GM12878 (cell line): ENCODE measurements around the gene SLC25A17. TPM values are rescaled to one million over a fixed set of nuclear protein-coding genes. Genes with fewer than 3 reads are reported as not detected.

ENCODE experiments used
- ATAC-seq: fragments of 200-7000 bp; cut with Tn5 transposase; 3 replicates; pipeline ENCODE4 v1.9.1; 2020; ENCODE audit warnings: mild to moderate bottlenecking, moderate library complexity
- BruUV-seq: library from RNA; stranded (reverse); fragments of 400-500 nt; replicated peaks from 2 replicates; lab custom pipeline; 2021; lab: Mats Ljungman, UMichigan
- CTCF ChIA-PET: fragments of 300-600 bp; sonication (Branson Sonifier 250); formaldehyde crosslinking; extraction: SDS; loops from one replicate; lab custom pipeline; 2021; ENCODE audit warnings: inconsistent platforms; lab: Yijun Ruan, JAX
- POLR2A ChIA-PET: fragments of 350-600 bp; formaldehyde crosslinking; extraction: SDS; loops from one replicate; lab custom pipeline; 2021; ENCODE audit warnings: inconsistent platforms; lab: Charles Lee
- RAD21 ChIA-PET: fragments of 300-600 bp; sonication (Branson Sonifier 250); formaldehyde crosslinking; loops from one replicate; lab custom pipeline; 2023; ENCODE audit warnings: antibody characterized with exemption; ENCODE audit not compliant: unreplicated experiment; lab: Charles Lee
- SMC1A ChIA-PET: fragments of 300-600 bp; sonication (Branson Sonifier 250); formaldehyde crosslinking; loops from one replicate; lab custom pipeline; 2023; ENCODE audit not compliant: unreplicated experiment, uncharacterized antibody; lab: Charles Lee
- DNase-seq: peaks from one replicate; pipeline ENCODE4 v3.0.0-alpha.2; 2011; ENCODE audit warnings: low read depth, low spot score
- FAIRE-seq: peaks from 3 replicates; lab custom pipeline; 2011; peaks lifted over from hg19 to GRCh38; lab: Jason Lieb, UNC
- H2AFZ ChIP-seq: 2 replicates; pipeline ENCODE4 v1.6.0; 2011; ENCODE audit warnings: low read depth, low read length, control low read depth; ENCODE audit not compliant: control insufficient read depth
- H3K27ac ChIP-seq: 2 replicates; pipeline ENCODE4 v1.5.1; 2011; ENCODE audit warnings: control low read depth; ENCODE audit not compliant: control insufficient read depth, insufficient read depth
- H3K27me3 ChIP-seq, 2 experiments: replicated peaks in 1 of 2; 2 replicates each; pipeline versions ENCODE4 v1.6.0 to v1.6.1; 2011; ENCODE audit warnings: low read length in 1 of 2; ENCODE audit not compliant: control insufficient read depth in 2 of 2, insufficient read depth in 2 of 2
- H3K36me3 ChIP-seq, 2 experiments: 2 replicates each; pipeline ENCODE4 v1.5.1; 2011; ENCODE audit warnings: low read length in 1 of 2; ENCODE audit not compliant: control insufficient read depth in 2 of 2, insufficient read depth in 2 of 2
- H3K4me1 ChIP-seq: 2 replicates; pipeline ENCODE4 v1.6.1; 2011; ENCODE audit warnings: mild to moderate bottlenecking, low read length, moderate library complexity, mixed read lengths; ENCODE audit not compliant: control insufficient read depth, insufficient read depth
- H3K4me2 ChIP-seq: 2 replicates; pipeline ENCODE4 v1.6.0; 2011; ENCODE audit warnings: control low read depth; ENCODE audit not compliant: control insufficient read depth, insufficient read depth
- H3K4me3 ChIP-seq: fragments of 200-600 bp; sonication (generic); 2 replicates; pipeline ENCODE4 v1.5.1; 2016
- H3K79me2 ChIP-seq: 2 replicates; pipeline ENCODE4 v1.6.0; 2011; ENCODE audit warnings: low read length; ENCODE audit not compliant: control insufficient read depth, insufficient read depth
- H3K9ac ChIP-seq: 2 replicates; pipeline ENCODE4 v1.8.0; 2011; ENCODE audit warnings: low read length, control low read depth, mixed read lengths; ENCODE audit not compliant: control insufficient read depth, insufficient read depth
- H3K9me3 ChIP-seq: replicated peaks from 3 replicates; pipeline ENCODE4 v1.5.1; 2011; ENCODE audit warnings: mild to moderate bottlenecking, low read length; ENCODE audit not compliant: control insufficient read depth, insufficient read depth
- H4K20me1 ChIP-seq: 2 replicates; pipeline ENCODE4 v1.6.0; 2011; ENCODE audit not compliant: control insufficient read depth, insufficient read depth
- BCL3 ChIP-seq: IDR thresholded peaks from 2 replicates; pipeline ENCODE4 v1.6.1; 2011; ENCODE audit warnings: borderline replicate concordance, low read depth, mild to moderate bottlenecking, moderate library complexity, low read length; ENCODE audit not compliant: insufficient read depth, poor library complexity, severe bottlenecking
- CBFB ChIP-seq: IDR thresholded peaks from 2 replicates; pipeline ENCODE4 v1.6.1; 2016; ENCODE audit warnings: antibody characterized with exemption, low read depth
- IRF3 ChIP-seq: fragments of 450-650 bp; IDR thresholded peaks from 2 replicates; pipeline ENCODE4 v1.6.1; 2014; ENCODE audit warnings: mild to moderate bottlenecking
- NFYB ChIP-seq: IDR thresholded peaks from 2 replicates; pipeline ENCODE4 v1.6.1; 2011; ENCODE audit warnings: low read depth, mild to moderate bottlenecking, low read length, improper control_type of control experiment, moderate library complexity; ENCODE audit not compliant: insufficient read depth
- POU2F2 ChIP-seq: IDR thresholded peaks from 3 replicates; pipeline ENCODE4 v1.6.1; 2011; ENCODE audit warnings: low read depth, mild to moderate bottlenecking, low read length, borderline replicate concordance
- RELB ChIP-seq: fragments of 450-650 bp; IDR thresholded peaks from 2 replicates; pipeline ENCODE4 v1.6.1; 2017; ENCODE audit warnings: low read depth, mild to moderate bottlenecking, moderate library complexity
- TBL1XR1 ChIP-seq: IDR thresholded peaks from 2 replicates; pipeline ENCODE4 v1.6.1; 2012; ENCODE audit warnings: low read depth, low read length, improper control_type of control experiment
- WGBS: methylation state at CpG from one replicate; pipeline ENCODE4 v1.1.6; 2016; ENCODE audit warnings: low lambda C conversion rate; ENCODE audit not compliant: insufficient replicate concordance, insufficient coverage; ENCODE audit errors: missing lambda C conversion rate; 5-methylcytosine and 5-hydroxymethylcytosine counted together
- in situ Hi-C: fragments of 300-500 bp; cut with MboI; formaldehyde crosslinking; loops from 9 replicates; pipeline ENCODE4 v1.14.3; 2018; ENCODE audit warnings: mixed read lengths
- intact Hi-C: fragments of 100-400 bp; cut with micrococcal nuclease; formaldehyde crosslinking; loops from one replicate; pipeline ENCODE4 v1.14.2; 2022; ENCODE audit not compliant: unreplicated experiment
- polyA plus RNA-seq, 11 experiments: library from polyadenylated mRNA; depleted of rRNA in 4 of 11; unstranded in 6 of 11; stranded (reverse) in 5 of 11; fragments of >200 nt; fragmentation: Nextera tagmentation in 4 of 11; fragmentation: Illumina TruSeq in 1 of 11; extraction: Ambion mirVana in 4 of 11; extraction: Trizol in 1 of 11; gene quantifications; 1 replicate in 1 of 11; 2 replicates in 10 of 11; pipeline versions ENCODE4 v1.2.1 to v1.2.3, GENCODE V29; 2011 to 2016; ENCODE audit warnings: inconsistent platforms in 2 of 11, missing spikeins in 2 of 11, low read depth in 1 of 11
- total RNA-seq, 4 experiments: library from RNA; depleted of rRNA in 3 of 4; stranded (reverse); fragments of >200 nt in 3 of 4; fragmentation: Illumina TruSeq in 1 of 4; extraction: Trizol in 1 of 4; gene quantifications; 2 replicates each; pipeline versions ENCODE4 v1.2.1 to v1.2.3, GENCODE V29; 2013 to 2021

The SLC25A17 gene
- total and polyA plus RNA-seq, 10 of the 15 experiments (the other 5 are each of a cell fraction or from before 2014, with no cell fraction given), result 37.5 to 113 (median 62.3) TPM

DNA sequence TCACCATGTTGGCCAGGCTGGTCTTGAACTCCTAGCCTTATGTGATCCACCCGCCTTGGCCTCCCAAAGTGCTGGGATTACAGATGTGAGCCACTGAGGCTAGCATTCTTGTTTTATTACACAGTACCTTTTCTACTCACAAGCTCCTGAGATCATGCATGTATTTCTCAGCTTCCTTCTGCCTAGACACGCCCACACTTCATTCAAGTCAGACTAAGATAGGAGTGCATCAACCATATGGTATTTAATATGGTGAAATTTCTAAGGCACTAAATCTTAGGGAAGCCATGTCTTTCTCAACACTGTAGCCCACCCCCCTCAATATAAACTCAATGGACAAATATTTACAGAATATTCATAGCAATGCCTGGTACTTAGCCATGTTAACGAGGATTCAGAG, 62.1 kb downstream of the SLC25A17 start:
- Histone ChIP-seq H3K4me3 (no peak overlapping the region), H3K79me2 (no peaks in the 10 kb centered on the region), H3K9me3 (no peaks in the 10 kb centered on the region), H2AFZ (no peak overlapping the region), H3K27me3 (no peaks in the 10 kb centered on the region), H3K4me1 (no peaks in the 10 kb centered on the region), H3K4me2 (no peak overlapping the region), H3K9ac (no peak overlapping the region), H4K20me1 (no peaks in the 10 kb centered on the region), H3K27ac (no peak overlapping the region), H3K36me3 (no peaks in the 10 kb centered on the region)
- RAD21 ChIA-PET, result no interaction called here
- intact Hi-C loops, result no loop called here
- POLR2A ChIA-PET, result interaction anchor here (0.8 kb wide), 1 partner anchor 22 kb away, joined by 4 read pairs; no protein-coding TSS in a partner anchor
- no peak for DNase-seq
- in situ Hi-C loops, result no loop called here
- ATAC-seq, result no peak
- no peak for FAIRE-seq
- SMC1A ChIA-PET, result interaction anchor here (0.9 to 1.8 kb wide), 4 partner anchors 11 to 593 kb away, joined by 3 to 7 read pairs (median 4); no protein-coding TSS in a partner anchor
- TF ChIP-seq RELB (no peak), TBL1XR1 (no peak), NFYB (no peak), IRF3 (no peak), CBFB (no peak), BCL3 (no peak), POU2F2 (no peak)
- WGBS, result 96% methylated on average over 3 of the region's 3 CpGs
- BruUV-seq, result no TSS peak
- CTCF ChIA-PET, result interaction anchor here (0.7 to 2.1 kb wide), 5 partner anchors 11 to 321 kb away, joined by 3 to 8 read pairs (median 5); no protein-coding TSS in a partner anchor
